Stimulated activated CD8-positive, alpha-beta memory T cell treated with anti-CD3 and anti-CD28 coated beads, Interleukin-7, amount 100 ng/mL, for 1 hour (primary cell): Measurements from ENCODE around the gene RYR1.
"Not testable (repeated sequence)": the region's sequence is repeated elsewhere in the genome, so short reads cannot be mapped to it uniquely, and the experiment has no call there.

ENCODE experiments used
- DNase-seq, 2 donors: peaks; one replicate each; pipeline ENCODE4 v3.0.0-alpha.2; 2020; ENCODE audit warnings: low read depth in 2 of 2

RYR1 gene

GRCh38 chr19:38561658-38562057, 128.2 kb downstream of the RYR1 start:
- DNase-seq, result no peak

GRCh38 chr19:38562096-38562495, 128.6 kb downstream of the RYR1 start:
- no peak for DNase-seq

- no peak for DNase-seq
Measured at GRCh38 chr19:38563475-38563874, 130.0 kb downstream of the RYR1 start.

- DNase-seq, result no peak
Measured at GRCh38 chr19:38564981-38565690, 131.6 kb downstream of the RYR1 start.

GRCh38 chr19:38565691-38566105, 132.2 kb downstream of the RYR1 start:
- DNase-seq, result no peak

- no peak for DNase-seq
Measured at GRCh38 chr19:38569368-38569983, 136.0 kb downstream of the RYR1 start.

- DNase-seq, result no peak
Measured at GRCh38 chr19:38571682-38572081, 138.2 kb downstream of the RYR1 start.

- DNase-seq, result no peak
Measured at GRCh38 chr19:38577826-38578225, 144.3 kb downstream of the RYR1 start.

- not testable (repeated sequence) for DNase-seq
Measured at GRCh38 chr19:38579304-38579703, 145.8 kb downstream of the RYR1 start.

GRCh38 chr19:38580080-38580479, 146.6 kb downstream of the RYR1 start:
- no peak for DNase-seq

GRCh38 chr19:38583219-38583984, 149.9 kb downstream of the RYR1 start:
- DNase-seq, result no peak

GRCh38 chr19:38583985-38584305, 150.5 kb downstream of the RYR1 start:
- DNase-seq, result no peak

- no peak for DNase-seq
Measured at GRCh38 chr19:38587562-38587961, 154.1 kb downstream of the RYR1 start.

GRCh38 chr19:38588041-38588440, 154.6 kb downstream of the RYR1 start:
- DNase-seq, result no peak

- no peak for DNase-seq
Measured at GRCh38 chr19:38592940-38593339, 159.4 kb downstream of the RYR1 start.

- no peak for DNase-seq
Measured at GRCh38 chr19:38596057-38596981, 162.8 kb downstream of the RYR1 start.

GRCh38 chr19:38597075-38597474, 163.6 kb downstream of the RYR1 start:
- DNase-seq, result no peak

- DNase-seq, result no peak
Measured at GRCh38 chr19:38599722-38600121, 166.2 kb downstream of the RYR1 start.

GRCh38 chr19:38602856-38603255, 169.4 kb downstream of the RYR1 start:
- DNase-seq, result not testable (repeated sequence)

GRCh38 chr19:38606131-38606530, 172.6 kb downstream of the RYR1 start:
- no peak for DNase-seq

- no peak for DNase-seq
Measured at GRCh38 chr19:38614289-38614688, 180.8 kb downstream of the RYR1 start.
